GM18511 (cell line): Measurements from ENCODE around the gene WDR53.
A peak's percentile ranks its signal among the peaks of the same experiment; 100 is the strongest.
"Not testable (repeated sequence)": the region's sequence is repeated elsewhere in the genome, so short reads cannot be mapped to it uniquely, and the experiment has no call there.

Experiments used
- ATAC-seq: cut with Tn5 transposase; IDR thresholded peaks from one replicate; pipeline ENCODE4 v1.9.1; 2021; ENCODE audit warnings: mild to moderate bottlenecking, moderate library complexity; ENCODE audit not compliant: unreplicated experiment

Gene WDR53

DNA sequence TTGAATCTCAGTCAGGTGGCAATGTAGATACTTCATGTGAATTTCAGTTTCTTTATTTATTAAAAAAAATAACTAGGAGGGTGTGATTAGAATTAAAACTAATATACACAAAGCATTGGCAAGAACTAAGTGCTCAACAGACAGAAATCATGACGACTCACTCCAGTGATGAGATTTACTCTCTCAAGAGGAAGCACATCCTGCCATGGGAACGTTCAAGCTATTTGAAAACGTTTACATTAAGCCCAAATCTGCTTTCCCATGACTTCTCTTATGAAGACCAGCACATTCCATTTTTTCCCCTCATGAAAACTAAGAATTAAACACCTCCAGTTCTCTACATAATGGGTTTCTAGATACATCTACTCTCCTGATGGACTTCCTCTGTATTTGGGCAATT lies 8.5 kb downstream of the WDR53 start:
- no peak for ATAC-seq

DNA sequence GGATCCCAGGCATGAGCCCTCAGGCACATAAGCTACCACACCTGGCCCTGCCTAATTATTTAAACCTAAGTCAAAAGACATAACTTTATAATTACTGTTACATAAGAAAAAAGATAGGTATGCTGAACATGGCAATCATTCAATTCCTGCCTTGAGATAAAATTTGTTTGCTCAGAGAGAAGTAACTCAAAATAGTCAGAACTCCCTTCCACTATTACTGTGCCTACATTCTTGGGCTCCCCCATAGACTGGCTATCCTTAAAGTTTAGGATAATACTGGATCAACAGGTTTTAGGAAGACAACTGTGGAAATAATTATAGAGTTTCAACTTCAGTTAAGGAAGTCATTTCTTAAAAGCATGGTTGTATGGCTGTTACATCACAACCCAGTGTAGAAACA lies 9.9 kb downstream of the WDR53 start:
- no peak for ATAC-seq

DNA sequence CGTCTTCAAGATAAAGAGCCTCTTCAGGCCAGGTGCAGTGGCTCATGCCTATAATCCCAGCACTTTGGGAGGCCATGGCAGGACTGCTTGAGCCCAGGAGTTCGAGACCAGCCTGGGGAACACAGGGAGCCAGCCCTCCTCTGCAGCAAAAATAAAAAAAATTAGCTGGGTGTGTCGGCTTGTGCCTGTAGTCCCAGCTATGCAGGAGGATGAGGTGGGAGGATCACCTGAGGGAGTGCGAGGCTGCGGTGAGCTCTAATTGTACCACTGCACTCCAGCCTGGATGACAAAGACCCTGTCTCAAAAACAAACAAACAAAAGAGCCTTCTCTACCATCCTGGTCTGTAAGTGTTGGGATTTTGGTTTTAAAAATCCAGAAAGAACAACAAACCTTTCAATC lies 11.1 kb downstream of the WDR53 start:
- ATAC-seq: no peak

DNA sequence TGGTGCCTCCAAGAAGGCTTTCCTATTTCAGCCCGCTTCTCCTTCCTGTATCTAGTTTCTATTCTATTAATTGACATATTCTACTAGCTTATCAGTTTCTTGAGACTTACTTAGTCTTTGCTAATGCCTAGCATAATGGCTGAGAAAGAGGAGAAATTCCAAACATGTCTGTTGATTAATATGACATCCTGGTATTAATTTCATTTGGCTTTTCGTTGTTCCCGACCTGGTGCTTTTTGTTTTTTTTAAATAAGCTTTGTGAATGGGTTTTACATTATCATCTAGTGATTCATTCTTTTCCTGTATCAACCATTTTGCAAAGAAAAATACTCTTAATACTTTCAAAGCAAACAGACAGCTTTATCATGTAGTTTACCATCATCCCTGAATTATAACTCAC lies 13.1 kb downstream of the WDR53 start:
- no peak for ATAC-seq

DNA sequence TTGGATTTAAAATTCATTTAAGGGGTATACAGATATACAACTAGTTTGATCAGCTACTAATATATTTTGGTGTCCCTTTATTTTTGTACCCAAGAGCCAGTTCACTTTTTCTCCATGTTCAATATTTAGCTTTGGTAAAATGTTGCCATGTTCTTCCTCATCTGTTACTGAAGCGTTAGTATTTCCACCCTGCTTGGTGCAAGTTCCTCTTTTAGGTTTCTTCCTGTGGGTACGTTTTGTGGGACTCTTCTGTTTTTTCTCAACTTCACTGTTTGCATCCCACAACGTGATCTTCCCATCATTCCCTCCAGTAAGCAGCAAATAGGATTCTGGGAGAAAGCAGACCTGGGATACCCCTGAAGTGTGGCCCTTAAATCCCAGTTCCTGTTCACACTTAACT lies 14.1 kb downstream of the WDR53 start:
- no peak for ATAC-seq

DNA sequence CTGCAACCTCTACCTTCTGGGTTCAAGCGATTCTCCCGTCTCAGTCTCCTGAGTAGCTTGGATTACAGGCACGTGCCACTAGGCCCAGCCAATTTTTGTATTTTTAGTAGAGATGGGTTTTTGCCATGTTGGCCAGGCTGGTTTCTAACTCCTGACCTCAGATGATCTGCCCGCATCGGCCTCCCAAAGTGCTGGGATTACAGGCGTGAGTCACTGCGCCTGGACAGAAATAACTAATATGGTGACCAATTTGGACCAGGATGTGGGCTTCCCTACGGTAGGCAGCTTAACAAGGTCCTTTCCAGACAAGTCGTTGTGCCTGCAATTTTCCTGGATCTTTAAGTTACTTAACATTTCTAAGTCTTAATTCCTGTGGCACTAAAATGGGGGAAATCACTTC lies 14.8 kb downstream of the WDR53 start:
- ATAC-seq: no peak

DNA sequence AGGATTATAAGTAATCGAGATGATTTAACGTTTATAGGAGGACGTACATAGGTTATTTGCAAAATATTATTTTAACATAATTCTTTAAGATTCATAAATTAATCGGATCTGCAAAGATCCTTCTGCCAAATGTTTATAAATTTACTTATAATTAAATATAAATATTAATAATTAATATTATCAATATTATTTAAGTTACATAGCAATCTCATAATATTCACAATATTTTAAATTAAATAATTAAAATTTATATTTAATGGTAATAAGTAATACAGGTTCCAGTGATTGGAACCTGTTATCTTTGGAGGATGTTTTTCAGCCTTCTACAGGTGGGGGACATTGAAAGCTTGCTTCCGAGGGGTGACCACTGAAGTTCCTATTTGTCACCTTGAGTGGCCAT lies 16.1 kb downstream of the WDR53 start:
- no peak for ATAC-seq

DNA sequence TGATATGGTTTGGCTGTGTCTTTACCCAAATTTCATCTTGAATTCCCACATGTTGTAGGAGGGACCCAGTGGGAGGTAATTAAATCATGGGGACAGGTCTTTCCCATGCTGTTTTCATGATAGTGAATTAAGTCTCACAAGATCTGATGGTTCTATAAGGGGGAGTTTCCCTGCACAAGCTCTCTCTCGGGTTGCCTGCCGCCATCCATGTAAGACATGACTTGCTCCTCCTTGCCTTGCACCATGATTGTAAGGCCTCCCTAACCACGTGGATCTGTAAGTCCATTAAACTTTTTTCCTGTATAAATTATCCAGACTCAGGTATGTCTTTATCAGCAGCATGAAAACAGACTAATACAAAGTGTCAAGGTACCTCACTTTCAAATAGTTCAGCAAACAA lies 18.2 kb downstream of the WDR53 start:
- not testable (repeated sequence) for ATAC-seq

DNA sequence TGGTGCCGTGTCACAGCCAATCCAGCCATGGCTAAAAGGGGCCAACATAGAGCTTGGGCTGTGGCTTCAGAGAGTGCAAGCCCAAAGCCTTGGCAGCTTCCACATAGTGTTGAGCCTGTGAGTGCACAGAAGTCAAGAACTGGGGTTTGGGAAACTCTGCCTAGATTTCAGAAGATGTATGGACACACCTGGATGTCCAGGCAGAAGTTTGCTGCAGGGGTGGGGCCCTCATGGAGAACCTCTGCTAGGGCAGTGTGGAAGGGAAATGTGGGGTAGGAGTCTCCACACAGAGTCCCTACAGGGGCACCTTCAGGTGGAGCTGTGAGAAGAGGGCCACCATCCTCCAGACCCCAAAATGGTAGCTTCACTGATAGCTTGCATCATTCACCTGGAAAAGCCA lies 19.0 kb downstream of the WDR53 start:
- not testable (repeated sequence) for ATAC-seq

DNA sequence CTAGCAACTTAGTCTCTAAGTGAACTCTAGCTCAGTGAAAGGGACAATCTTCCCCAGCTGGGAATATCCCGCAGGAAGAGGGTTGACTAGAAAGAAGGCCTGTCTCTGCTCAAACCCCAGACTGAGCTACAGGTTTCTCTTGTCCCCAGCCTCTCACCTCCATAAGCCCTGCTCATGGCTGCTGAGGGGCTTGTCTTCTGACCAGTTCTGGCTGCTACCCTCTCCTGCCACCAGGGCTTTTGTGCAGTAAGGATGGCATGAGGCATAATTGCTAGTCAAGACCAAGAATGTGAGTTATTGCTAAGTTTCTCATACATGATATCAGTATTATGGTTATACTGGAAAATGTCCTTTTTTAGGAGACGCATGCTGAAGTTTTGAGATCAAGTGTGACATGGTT lies 21.3 kb downstream of the WDR53 start:
- ATAC-seq: no peak

DNA sequence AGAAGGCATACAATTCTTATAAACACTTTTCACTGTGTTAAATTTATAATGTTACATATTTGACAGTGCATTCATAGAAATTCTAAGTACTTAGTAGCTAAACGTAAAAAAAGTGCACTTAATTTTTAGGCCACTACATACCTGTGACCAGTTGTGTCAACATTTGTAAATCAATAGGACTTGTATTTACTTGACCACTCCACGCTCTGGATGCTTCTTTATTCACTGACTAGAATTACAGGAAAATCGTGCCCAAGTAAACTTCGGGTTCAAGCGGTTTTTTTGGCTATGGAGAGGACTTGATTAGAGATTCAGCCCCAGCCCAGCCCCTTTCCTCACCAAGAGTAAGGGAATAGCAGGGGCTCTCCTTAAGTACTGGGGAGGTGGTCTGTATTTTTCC lies 21.8 kb downstream of the WDR53 start:
- no peak for ATAC-seq

DNA sequence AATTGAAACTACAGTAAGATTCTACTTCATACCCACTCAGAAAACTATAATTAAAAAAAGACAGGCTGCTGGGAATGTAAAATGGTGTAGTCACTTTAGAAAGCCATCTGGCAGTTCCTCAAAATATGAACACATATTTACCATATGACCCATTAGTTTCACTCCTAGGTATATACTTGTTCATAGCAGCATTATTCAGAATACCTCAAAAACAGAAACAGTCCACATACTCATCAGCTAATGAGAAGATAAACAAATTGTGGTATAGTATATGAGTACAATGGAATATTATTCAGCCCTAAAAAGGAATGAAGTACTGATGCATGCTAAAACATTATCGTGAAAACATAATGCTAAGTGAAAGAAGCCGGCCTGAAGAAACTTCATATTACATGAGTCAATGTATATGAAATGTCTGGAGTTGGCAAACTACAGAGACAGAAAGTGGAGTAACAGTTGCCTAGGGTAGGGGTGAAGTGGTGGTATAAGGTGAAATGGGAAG lies 23.8 kb downstream of the WDR53 start:
- no peak for ATAC-seq

DNA sequence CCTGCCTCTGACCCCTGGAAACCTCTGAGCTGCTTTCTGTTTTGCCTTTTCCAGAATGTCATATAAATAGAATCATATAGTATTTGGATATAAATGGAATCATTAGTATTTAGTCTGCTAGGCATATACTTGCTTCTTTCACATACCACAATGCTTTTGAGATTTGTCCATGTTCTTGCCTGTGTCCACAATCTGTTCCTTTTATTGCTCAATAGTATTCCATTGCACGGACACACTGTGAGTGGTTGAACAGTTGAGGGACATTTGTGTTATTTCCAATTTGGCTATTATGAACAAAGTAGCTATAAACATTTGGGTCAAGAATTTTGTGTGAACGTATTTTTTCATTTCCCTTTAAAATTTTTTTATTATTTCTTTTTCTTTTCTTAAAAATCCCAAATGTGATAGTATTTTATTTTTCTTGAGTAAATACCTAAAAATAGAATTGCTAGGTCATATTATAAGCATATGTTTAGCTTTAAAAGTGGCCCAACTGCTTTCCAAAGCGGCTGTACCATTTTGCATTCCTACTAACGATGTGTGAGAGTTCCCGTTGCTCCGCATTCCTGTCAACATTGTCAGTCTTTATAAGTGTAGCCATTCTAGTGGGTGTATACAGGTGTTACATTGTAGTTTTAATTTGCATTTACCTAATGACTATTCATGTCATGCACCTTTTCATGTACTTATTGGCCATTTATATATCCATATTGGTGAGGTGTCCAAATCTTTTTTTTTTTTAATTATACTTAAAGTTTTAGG lies 26.5 kb downstream of the WDR53 start:
- ATAC-seq: no peak

DNA sequence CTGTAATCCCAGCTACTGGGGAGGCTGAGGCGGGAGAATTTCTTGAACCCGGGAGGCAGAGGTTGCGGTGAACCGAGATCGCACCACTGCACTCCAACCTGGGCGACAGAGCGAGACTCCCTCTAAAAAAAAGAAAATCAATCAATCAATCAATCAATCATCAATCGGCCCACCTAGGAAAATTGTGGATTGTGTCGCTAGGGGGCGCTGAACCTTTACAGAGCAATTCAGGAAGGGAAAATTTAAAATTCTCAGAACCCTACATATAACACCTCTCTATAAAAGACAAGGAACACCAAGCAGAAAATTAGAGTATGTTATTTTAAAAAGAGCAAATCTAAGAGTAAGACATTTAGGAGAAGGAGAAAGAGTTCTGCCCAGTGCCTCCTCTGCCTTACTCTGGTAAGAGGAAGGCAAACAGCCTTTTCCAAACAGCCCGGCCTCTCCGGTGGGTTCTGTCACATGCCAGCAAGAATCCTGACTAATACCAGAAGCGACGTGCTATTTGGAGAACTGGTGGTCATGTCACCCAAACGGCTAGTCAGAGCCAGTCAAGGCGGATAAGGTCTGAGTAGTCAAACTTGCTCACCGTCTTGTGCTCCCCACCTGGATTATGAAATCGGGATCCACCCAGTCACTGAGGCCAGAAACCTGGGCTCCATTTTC lies 30.9 kb downstream of the WDR53 start:
- ATAC-seq: no peak

DNA sequence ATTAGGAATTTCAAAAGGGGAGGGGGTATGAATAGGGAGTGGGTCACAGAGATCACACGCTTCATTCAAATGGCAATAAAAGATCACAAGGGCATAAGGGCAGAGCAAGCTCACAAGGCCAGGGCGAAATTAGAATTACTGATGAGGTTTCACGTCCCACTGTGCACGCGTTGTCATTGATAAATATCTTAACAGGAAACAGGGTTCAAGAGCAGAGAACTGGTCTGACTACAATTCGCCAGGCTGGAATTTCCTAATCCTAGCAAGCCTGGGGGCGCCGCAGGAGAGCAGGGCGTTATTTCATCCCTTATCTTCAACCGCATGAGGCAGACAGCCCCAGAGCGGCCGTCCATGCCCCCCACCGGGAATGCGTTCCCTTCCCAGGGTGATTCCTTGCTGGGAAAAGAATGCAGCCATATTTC lies 35.1 kb downstream of the WDR53 start:
- ATAC-seq: no peak

DNA sequence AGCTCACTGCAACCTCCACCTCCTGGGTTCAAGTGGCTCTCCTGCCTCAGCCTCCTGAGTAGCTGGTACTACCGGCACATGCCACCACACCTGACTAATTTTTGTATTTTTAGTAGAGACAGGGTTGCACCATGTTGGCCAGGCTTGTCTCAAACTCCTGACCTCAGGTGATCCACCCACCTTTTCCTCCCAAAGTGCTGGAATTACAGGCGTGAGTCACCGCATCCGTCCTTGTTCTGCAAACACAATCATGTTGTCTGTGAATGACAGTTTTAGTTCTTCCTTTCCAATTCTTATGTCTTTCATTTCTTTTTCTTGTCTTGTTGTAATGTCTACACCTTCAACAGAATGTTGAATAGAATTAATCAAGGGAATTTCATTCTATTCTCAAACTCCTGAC lies 36.9 kb downstream of the WDR53 start:
- no peak for ATAC-seq

DNA sequence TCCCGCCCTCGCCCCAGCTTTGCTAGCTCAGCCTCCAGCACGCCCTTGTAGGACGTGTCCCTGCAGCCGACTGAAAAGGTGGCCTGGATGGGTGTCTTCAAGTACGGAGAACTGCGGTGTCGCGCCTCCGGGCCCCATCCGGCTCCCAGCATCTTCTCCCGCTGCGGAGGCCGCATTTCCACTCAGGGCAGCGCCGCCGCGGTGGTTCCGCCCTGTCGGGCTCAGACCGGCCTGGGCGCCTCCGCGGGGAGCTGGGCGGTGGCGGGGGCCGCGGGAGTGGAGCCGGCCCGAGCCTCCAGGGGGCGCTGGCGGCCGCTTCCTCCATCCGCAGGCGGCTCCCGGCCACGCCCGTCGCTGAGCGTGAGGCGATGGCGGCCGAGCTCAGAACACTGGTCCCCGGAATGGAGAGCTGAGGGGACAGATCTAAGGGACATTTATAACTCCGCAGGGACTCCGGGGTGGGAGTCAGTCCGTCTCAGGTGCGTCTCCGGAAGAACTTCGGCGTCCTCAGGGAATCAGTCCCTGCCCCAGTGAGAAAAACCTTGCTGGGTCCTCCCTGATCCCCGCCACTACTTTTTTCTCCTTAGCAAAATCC lies 39.6 kb downstream of the WDR53 start:
- ATAC-seq: peak; percentile 82

DNA sequence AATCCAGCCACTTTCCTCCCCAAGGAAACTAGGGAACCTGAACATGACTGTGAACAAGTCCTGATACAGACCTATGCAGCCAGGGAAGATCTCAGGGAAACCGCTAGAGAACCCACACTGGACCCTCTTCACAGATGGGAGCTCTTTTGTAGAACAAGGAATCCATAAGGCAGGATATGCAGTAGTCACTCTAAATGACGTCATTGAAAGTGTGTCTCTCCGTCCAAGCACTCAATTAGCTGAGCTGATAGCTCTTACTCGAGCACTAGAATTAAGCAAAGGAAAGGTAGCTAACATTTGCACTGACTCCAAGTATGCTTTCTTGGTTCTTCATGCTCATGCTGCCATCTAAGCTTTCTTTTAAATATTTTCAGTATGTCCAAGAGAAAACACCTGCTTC lies 43.2 kb downstream of the WDR53 start:
- ATAC-seq: no peak

DNA sequence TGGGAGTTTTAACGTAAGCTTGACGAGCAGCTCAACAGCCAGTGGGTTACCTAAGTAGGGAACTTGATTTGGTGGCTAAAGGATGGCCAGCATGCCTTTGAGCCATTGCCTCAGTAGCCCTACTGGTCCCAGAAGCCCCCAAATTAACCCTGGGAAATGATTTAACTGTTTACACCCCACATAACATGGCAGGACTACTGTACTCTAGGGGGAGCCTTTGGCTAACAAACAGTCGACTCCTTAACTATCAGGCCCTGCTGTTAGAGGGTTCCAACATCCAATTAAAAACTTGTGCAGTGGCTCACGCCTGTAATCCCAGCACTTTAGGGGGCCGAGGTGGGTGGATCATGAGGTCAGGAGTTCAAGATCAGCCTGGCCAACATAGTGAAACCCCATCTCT lies 43.8 kb downstream of the WDR53 start:
- no peak for ATAC-seq

DNA sequence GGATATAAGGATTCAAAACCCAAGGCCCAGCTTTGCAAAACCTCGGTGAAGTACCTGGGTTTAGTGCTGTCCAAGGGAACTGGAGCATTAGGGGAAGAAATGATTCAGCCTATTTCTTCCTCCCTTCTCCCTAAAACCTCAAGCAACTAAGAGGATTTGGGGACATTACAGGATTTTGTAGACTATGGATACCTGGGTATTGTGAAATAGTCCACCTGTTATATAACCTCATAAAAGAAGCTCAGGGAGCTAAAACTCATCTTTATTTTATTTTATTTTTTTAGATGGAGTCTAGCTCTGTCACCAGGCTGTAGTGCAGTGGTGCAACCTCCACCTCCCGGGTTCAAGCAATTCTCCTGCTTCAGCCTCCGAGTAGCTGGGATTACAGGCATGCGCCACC lies 44.5 kb downstream of the WDR53 start:
- ATAC-seq: no peak

DNA sequence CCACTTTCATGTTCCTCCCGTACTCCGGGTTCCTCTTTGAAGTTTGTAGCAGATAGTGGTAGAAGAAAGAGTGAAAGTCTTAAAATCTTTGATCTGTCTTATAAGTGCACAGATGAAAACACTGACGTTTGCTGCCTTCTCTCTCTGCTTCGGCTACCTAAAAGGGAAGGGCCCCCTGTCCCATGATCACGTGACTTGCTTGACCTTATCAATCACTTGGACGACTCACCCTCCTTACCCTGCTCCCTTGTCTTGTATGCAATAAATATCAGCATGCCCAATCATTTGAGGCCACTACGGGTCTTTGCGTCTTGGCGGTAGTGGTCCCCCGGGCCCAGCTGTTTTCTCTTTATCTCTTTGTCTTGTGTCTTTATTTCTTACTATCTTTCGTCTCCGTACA lies 47.1 kb downstream of the WDR53 start:
- not testable (repeated sequence) for ATAC-seq

DNA sequence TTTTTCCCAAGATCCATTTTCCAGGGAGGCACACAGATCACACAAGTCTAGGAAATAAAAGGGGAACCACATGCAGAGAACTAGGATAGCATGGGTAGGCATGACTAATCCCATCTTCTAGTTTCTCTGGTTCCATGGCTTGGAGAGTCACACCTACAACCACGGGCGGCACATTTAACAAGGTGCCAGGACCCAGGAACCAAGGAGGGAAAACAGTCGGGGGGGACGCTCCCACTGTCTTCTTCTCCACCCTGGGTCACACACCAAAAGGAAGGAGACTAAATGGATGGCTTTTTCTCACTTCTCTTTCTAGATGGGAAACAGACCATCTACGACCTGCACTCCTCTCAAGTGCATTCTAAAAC lies 48.7 kb downstream of the WDR53 start:
- ATAC-seq: no peak
